ENCODE results near the gene CCDC146.

CCDC146 gene

GRCh38 chr7:77326131-77326530 is 203.7 kb downstream of the CCDC146 start:
- Histone ChIP-seq H4K8ac (ENCODE audit: low read depth, low read length) (no peak overlapping the region), H3K14ac (ENCODE audit: low read length) (no peak overlapping the region)

GRCh38 chr7:77327067-77327931 is 204.9 kb downstream of the CCDC146 start:
- Histone ChIP-seq H2AFZ (ENCODE audit: low read length) (peak overlapping the region; percentile 25), H3K9me3 (replicated peaks in 1 of 2; ENCODE audit: control insufficient read depth in 2 of 2, insufficient read depth in 1 of 2, low read depth in 1 of 2, low read length in 2 of 2) (no peaks in the 10 kb centered on the region), H3K23ac (ENCODE audit: low read depth, low read length, poor library complexity) (no peak overlapping the region), H2AK5ac (ENCODE audit: low read depth, low read length) (no peak overlapping the region), H3K79me1 (ENCODE audit: low read depth, low read length) (no peaks in the 10 kb centered on the region), H2BK12ac (ENCODE audit: low read length) (no peak overlapping the region), H3K4ac (ENCODE audit: low read length) (no peak overlapping the region), H3K4me2 (ENCODE audit: insufficient read depth, low read length, poor library complexity, severe bottlenecking) (no peak overlapping the region), H3K4me3 (ENCODE audit: low read length in 2 of 2) (no peak overlapping the region), H2BK120ac (ENCODE audit: low read depth, low read length) (no peak overlapping the region), H3K14ac (ENCODE audit: low read length) (no peak overlapping the region), H4K8ac (ENCODE audit: low read depth, low read length) (no peak overlapping the region), H3K9ac (ENCODE audit: low read depth, low read length, poor library complexity) (no peak overlapping the region), H3K27me3 (ENCODE audit: control insufficient read depth in 3 of 3, insufficient read depth in 3 of 3, low read depth in 1 of 3, low read length in 3 of 3) (no peaks in the 10 kb centered on the region), H2BK15ac (ENCODE audit: low read length) (no peak overlapping the region), H3K27ac (replicated peaks; ENCODE audit: low read length) (no peak overlapping the region), H3K4me1 (ENCODE audit: control insufficient read depth in 2 of 2, insufficient read depth in 1 of 2, low read depth in 1 of 2, low read length in 2 of 2) (peaks cover 1 to 4% of the 10 kb centered on the region in 2 donors), H4K91ac (ENCODE audit: low read depth, low read length, poor library complexity) (no peak overlapping the region), H2BK5ac (ENCODE audit: low read length) (no peak overlapping the region), H3K36me3 (replicated peaks in 1 of 2; ENCODE audit: control insufficient read depth in 2 of 2, insufficient read depth in 2 of 2, low read length in 2 of 2) (no peaks in the 10 kb centered on the region), H3K18ac (ENCODE audit: low read length) (peak overlapping the region; percentile 54)
- DNase-seq (ENCODE audit: low spot score), result no peak
- WGBS, 2 donors (ENCODE audit: extremely low coverage in 2 of 2, insufficient read length in 2 of 2, insufficient replicate concordance in 1 of 2), result no CpG with 5 or more reads among the region's 12 CpGs

More at GRCh38 chr7:77326131-77326530, 203.7 kb downstream of the CCDC146 start:
- H3K27me3 ChIP-seq (ENCODE audit: control insufficient read depth in 3 of 3, insufficient read depth in 3 of 3, low read depth in 1 of 3, low read length in 3 of 3), result no peaks in the 10 kb centered on the region
- no peak overlapping the region for H3K23ac ChIP-seq (ENCODE audit: low read depth, low read length, poor library complexity)
- H3K9me3 ChIP-seq (replicated peaks in 1 of 2; ENCODE audit: control insufficient read depth in 2 of 2, insufficient read depth in 1 of 2, low read depth in 1 of 2, low read length in 2 of 2), result no peaks in the 10 kb centered on the region
- peaks cover 0 to 1% of the 10 kb centered on the region in 2 donors for H3K4me1 ChIP-seq (ENCODE audit: control insufficient read depth in 2 of 2, insufficient read depth in 1 of 2, low read depth in 1 of 2, low read length in 2 of 2)
- no peak for DNase-seq (ENCODE audit: low spot score)
- H4K91ac ChIP-seq (ENCODE audit: low read depth, low read length, poor library complexity), result no peak overlapping the region
- no peak overlapping the region for H2BK5ac ChIP-seq (ENCODE audit: low read length)
- H3K27ac ChIP-seq (replicated peaks; ENCODE audit: low read length), result no peak overlapping the region
- H3K9ac ChIP-seq (ENCODE audit: low read depth, low read length, poor library complexity), result no peak overlapping the region
- no peak overlapping the region for H3K18ac ChIP-seq (ENCODE audit: low read length)
- H2AFZ ChIP-seq (ENCODE audit: low read length), result peak overlapping the region; percentile 32
- no peak overlapping the region for H2BK120ac ChIP-seq (ENCODE audit: low read depth, low read length)
- no peak overlapping the region for H3K4ac ChIP-seq (ENCODE audit: low read length)
- H3K4me3 ChIP-seq (ENCODE audit: low read length in 2 of 2), result no peak overlapping the region
- no CpG with 5 or more reads among the region's 3 CpGs for WGBS, 2 donors (ENCODE audit: extremely low coverage in 2 of 2, insufficient read length in 2 of 2, insufficient replicate concordance in 1 of 2)
- no peaks in the 10 kb centered on the region for H3K36me3 ChIP-seq (replicated peaks in 1 of 2; ENCODE audit: control insufficient read depth in 2 of 2, insufficient read depth in 2 of 2, low read length in 2 of 2)
- H2BK12ac ChIP-seq (ENCODE audit: low read length), result no peak overlapping the region
- no peak overlapping the region for H2AK5ac ChIP-seq (ENCODE audit: low read depth, low read length)
- no peaks in the 10 kb centered on the region for H3K79me1 ChIP-seq (ENCODE audit: low read depth, low read length)
- H3K4me2 ChIP-seq (ENCODE audit: insufficient read depth, low read length, poor library complexity, severe bottlenecking), result no peak overlapping the region
- no peak overlapping the region for H2BK15ac ChIP-seq (ENCODE audit: low read length)

GRCh38 chr7:77327932-77328628 is 205.7 kb downstream of the CCDC146 start:
- H3K9me3 ChIP-seq (replicated peaks in 1 of 2; ENCODE audit: control insufficient read depth in 2 of 2, insufficient read depth in 1 of 2, low read depth in 1 of 2, low read length in 2 of 2), result no peaks in the 10 kb centered on the region
- H3K4me1 ChIP-seq (ENCODE audit: control insufficient read depth in 2 of 2, insufficient read depth in 1 of 2, low read depth in 1 of 2, low read length in 2 of 2), result peaks cover 1 to 4% of the 10 kb centered on the region in 2 donors
- H4K8ac ChIP-seq (ENCODE audit: low read depth, low read length), result no peak overlapping the region
- no peak overlapping the region for H3K18ac ChIP-seq (ENCODE audit: low read length)
- no peaks in the 10 kb centered on the region for H3K79me1 ChIP-seq (ENCODE audit: low read depth, low read length)
- no peaks in the 10 kb centered on the region for H3K36me3 ChIP-seq (replicated peaks in 1 of 2; ENCODE audit: control insufficient read depth in 2 of 2, insufficient read depth in 2 of 2, low read length in 2 of 2)
- no peak overlapping the region for H4K91ac ChIP-seq (ENCODE audit: low read depth, low read length, poor library complexity)
- peak overlapping the region; percentile 46 for H2AFZ ChIP-seq (ENCODE audit: low read length)
- no peak overlapping the region for H3K4ac ChIP-seq (ENCODE audit: low read length)
- no peak overlapping the region for H2BK15ac ChIP-seq (ENCODE audit: low read length)
- H3K27me3 ChIP-seq (ENCODE audit: control insufficient read depth in 3 of 3, insufficient read depth in 3 of 3, low read depth in 1 of 3, low read length in 3 of 3), result no peaks in the 10 kb centered on the region
- H2BK5ac ChIP-seq (ENCODE audit: low read length), result no peak overlapping the region
- H3K9ac ChIP-seq (ENCODE audit: low read depth, low read length, poor library complexity), result no peak overlapping the region
- H2AK5ac ChIP-seq (ENCODE audit: low read depth, low read length), result no peak overlapping the region
- no peak for DNase-seq (ENCODE audit: low spot score)
- H3K23ac ChIP-seq (ENCODE audit: low read depth, low read length, poor library complexity), result no peak overlapping the region
- no peak overlapping the region for H3K27ac ChIP-seq (replicated peaks; ENCODE audit: low read length)
- peak overlapping the region in 1 of 2 donors; percentile 32 for H3K4me3 ChIP-seq (ENCODE audit: low read length in 2 of 2)
- no CpG with 5 or more reads among the region's 6 CpGs for WGBS, 2 donors (ENCODE audit: extremely low coverage in 2 of 2, insufficient read length in 2 of 2, insufficient replicate concordance in 1 of 2)
- no peak overlapping the region for H3K4me2 ChIP-seq (ENCODE audit: insufficient read depth, low read length, poor library complexity, severe bottlenecking)
- no peak overlapping the region for H2BK120ac ChIP-seq (ENCODE audit: low read depth, low read length)
- no peak overlapping the region for H3K14ac ChIP-seq (ENCODE audit: low read length)
- H2BK12ac ChIP-seq (ENCODE audit: low read length), result no peak overlapping the region

GRCh38 chr7:77328669-77329068 is 206.3 kb downstream of the CCDC146 start:
- H2AFZ ChIP-seq (ENCODE audit: low read length), result peak overlapping the region; percentile 46
- no peak overlapping the region for H3K9ac ChIP-seq (ENCODE audit: low read depth, low read length, poor library complexity)
- H3K4me2 ChIP-seq (ENCODE audit: insufficient read depth, low read length, poor library complexity, severe bottlenecking), result no peak overlapping the region
- no peak overlapping the region for H2AK5ac ChIP-seq (ENCODE audit: low read depth, low read length)
- no peak overlapping the region for H3K23ac ChIP-seq (ENCODE audit: low read depth, low read length, poor library complexity)
- WGBS, 2 donors (ENCODE audit: extremely low coverage in 2 of 2, insufficient read length in 2 of 2, insufficient replicate concordance in 1 of 2), result no CpG with 5 or more reads among the region's 1 CpG
- H3K4me1 ChIP-seq (ENCODE audit: control insufficient read depth in 2 of 2, insufficient read depth in 1 of 2, low read depth in 1 of 2, low read length in 2 of 2), result peaks cover 1 to 4% of the 10 kb centered on the region in 2 donors
- no peak overlapping the region for H3K18ac ChIP-seq (ENCODE audit: low read length)
- no peak overlapping the region for H3K14ac ChIP-seq (ENCODE audit: low read length)
- H2BK12ac ChIP-seq (ENCODE audit: low read length), result no peak overlapping the region
- H3K4me3 ChIP-seq (ENCODE audit: low read length in 2 of 2), result no peak overlapping the region
- H3K9me3 ChIP-seq (replicated peaks in 1 of 2; ENCODE audit: control insufficient read depth in 2 of 2, insufficient read depth in 1 of 2, low read depth in 1 of 2, low read length in 2 of 2), result no peaks in the 10 kb centered on the region
- H3K36me3 ChIP-seq (replicated peaks in 1 of 2; ENCODE audit: control insufficient read depth in 2 of 2, insufficient read depth in 2 of 2, low read length in 2 of 2), result no peaks in the 10 kb centered on the region
- no peaks in the 10 kb centered on the region for H3K79me1 ChIP-seq (ENCODE audit: low read depth, low read length)
- H4K91ac ChIP-seq (ENCODE audit: low read depth, low read length, poor library complexity), result no peak overlapping the region
- no peak overlapping the region for H2BK15ac ChIP-seq (ENCODE audit: low read length)
- H3K4ac ChIP-seq (ENCODE audit: low read length), result no peak overlapping the region
- no peak for DNase-seq (ENCODE audit: low spot score)
- no peak overlapping the region for H2BK5ac ChIP-seq (ENCODE audit: low read length)
- H3K27ac ChIP-seq (replicated peaks; ENCODE audit: low read length), result no peak overlapping the region
- no peak overlapping the region for H2BK120ac ChIP-seq (ENCODE audit: low read depth, low read length)
- no peak overlapping the region for H4K8ac ChIP-seq (ENCODE audit: low read depth, low read length)
- no peaks in the 10 kb centered on the region for H3K27me3 ChIP-seq (ENCODE audit: control insufficient read depth in 3 of 3, insufficient read depth in 3 of 3, low read depth in 1 of 3, low read length in 3 of 3)
